SW480 (cell line): ENCODE results near the gene FEM1A.
A peak's percentile ranks its signal among the peaks of the same experiment; 100 is the strongest.
"Not testable (repeated sequence)": the region's sequence is repeated elsewhere in the genome, so short reads cannot be mapped to it uniquely, and the experiment has no call there.

Experiments used
- DNase-seq: peaks from one replicate; pipeline ENCODE4 v3.0.0-alpha.2; 2016; ENCODE audit warnings: low spot score

Gene FEM1A

GRCh38 chr19:4775627-4776152 lies 15.8 kb upstream of the FEM1A start:
- no peak for DNase-seq

GRCh38 chr19:4776436-4777211 lies 14.9 kb upstream of the FEM1A start:
- no peak for DNase-seq

GRCh38 chr19:4778124-4778523 lies 13.4 kb upstream of the FEM1A start:
- not testable (repeated sequence) for DNase-seq

- no peak for DNase-seq
Observed at GRCh38 chr19:4780860-4781259, 10.7 kb upstream of the FEM1A start.

GRCh38 chr19:4781801-4782200 lies 9.7 kb upstream of the FEM1A start:
- no peak for DNase-seq

GRCh38 chr19:4786412-4787016 lies 5.0 kb upstream of the FEM1A start:
- DNase-seq: not testable (repeated sequence)

GRCh38 chr19:4792019-4792865 lies 708 bp downstream of the FEM1A start:
- not testable (repeated sequence) for DNase-seq

- DNase-seq: not testable (repeated sequence)
Observed at GRCh38 chr19:4792866-4793195, 1.3 kb downstream of the FEM1A start.

GRCh38 chr19:4793278-4793677 lies 1.7 kb downstream of the FEM1A start:
- not testable (repeated sequence) for DNase-seq

- DNase-seq: no peak
Observed at GRCh38 chr19:4794971-4795370, 3.4 kb downstream of the FEM1A start.

GRCh38 chr19:4795400-4795799 lies 3.9 kb downstream of the FEM1A start:
- no peak for DNase-seq

- DNase-seq: no peak
Observed at GRCh38 chr19:4800591-4801081, 9.1 kb downstream of the FEM1A start.

GRCh38 chr19:4801085-4801619 lies 9.6 kb downstream of the FEM1A start:
- no peak for DNase-seq

GRCh38 chr19:4802711-4803110 lies 11.2 kb downstream of the FEM1A start:
- no peak for DNase-seq

GRCh38 chr19:4803736-4804695 lies 12.5 kb downstream of the FEM1A start:
- peak; percentile 36 for DNase-seq

GRCh38 chr19:4805140-4805539 lies 13.6 kb downstream of the FEM1A start:
- not testable (repeated sequence) for DNase-seq

- DNase-seq: no peak
Observed at GRCh38 chr19:4806384-4806783, 14.8 kb downstream of the FEM1A start.

GRCh38 chr19:4807188-4807587 lies 15.7 kb downstream of the FEM1A start:
- DNase-seq: no peak

GRCh38 chr19:4811328-4812131 lies 20.0 kb downstream of the FEM1A start:
- no peak for DNase-seq
